K562 (cell line): ENCODE measurements around the gene FAM187B. TPM values are rescaled to one million over a fixed set of nuclear protein-coding genes. Genes with fewer than 3 reads are reported as not detected.

Experiments
- DEAF1 ChIP-seq: fragments of 450-650 bp; formaldehyde crosslinking; IDR thresholded peaks from 2 replicates; pipeline ENCODE4 v1.4.0; 2020; ENCODE audit warnings: mild to moderate bottlenecking, moderate library complexity
- E4F1 ChIP-seq: fragments of 250-450 bp; sonication (Bioruptor Pico); IDR thresholded peaks from 2 replicates; pipeline ENCODE4 v1.5.0; 2021; ENCODE audit warnings: mild to moderate bottlenecking, borderline replicate concordance
- ERF ChIP-seq: fragments of 450-650 bp; formaldehyde crosslinking; IDR thresholded peaks from 2 replicates; pipeline ENCODE4 v1.4.0; 2020; ENCODE audit warnings: mild to moderate bottlenecking, mixed read lengths
- KAT7 ChIP-seq: sonication (generic); formaldehyde crosslinking; IDR thresholded peaks from 2 replicates; pipeline ENCODE4 v1.8.0; 2022; ENCODE audit warnings: missing genetic modification reagents, mild to moderate bottlenecking, borderline replicate concordance
- MNT ChIP-seq, 2 experiments: fragments of 450-650 bp; conservative IDR thresholded peaks; 2 replicates each; pipeline ENCODE4 v1.6.1; 2017; ENCODE audit warnings: mild to moderate bottlenecking in 2 of 2, moderate library complexity in 2 of 2
- MTF1 ChIP-seq: fragments of 250-450 bp; sonication (Bioruptor Pico); IDR thresholded peaks from 2 replicates; pipeline ENCODE4 v1.9.0; 2021; ENCODE audit warnings: moderate library complexity, mild to moderate bottlenecking, inconsistent platforms, borderline replicate concordance
- MYNN ChIP-seq, 2 experiments: sonication (generic); formaldehyde crosslinking in 1 of 2; IDR thresholded peaks; 2 replicates each; pipeline versions ENCODE4 v1.5.0 to v1.6.1; 2016 to 2020; ENCODE audit warnings: antibody characterized with exemption in 1 of 2, missing genetic modification reagents in 1 of 2
- NFIC ChIP-seq: fragments of 450-650 bp; IDR thresholded peaks from 2 replicates; pipeline ENCODE4 v1.6.1; 2017; ENCODE audit warnings: mild to moderate bottlenecking, inconsistent platforms
- POLR2AphosphoS5 ChIP-seq: IDR thresholded peaks from 2 replicates; pipeline ENCODE4 v1.6.1; 2011; ENCODE audit warnings: mild to moderate bottlenecking, low read depth, low read length, moderate library complexity; ENCODE audit not compliant: control insufficient read depth, insufficient read depth
- POLR2H ChIP-seq: IDR thresholded peaks from 2 replicates; pipeline ENCODE4 v1.6.1; 2016; ENCODE audit warnings: missing genetic modification characterization, low read depth, mild to moderate bottlenecking, control low read depth, missing compliant biosample characterization, moderate library complexity
- TFAP4 ChIP-seq: sonication (generic); formaldehyde crosslinking; IDR thresholded peaks from 2 replicates; pipeline ENCODE4 v1.8.0; 2022; ENCODE audit warnings: missing genetic modification reagents, mild to moderate bottlenecking, moderate library complexity, borderline replicate concordance
- TRIM24 ChIP-seq, 2 experiments: fragments of 450-650 bp; IDR thresholded peaks; 2 replicates each; pipeline ENCODE4 v1.6.1; 2016
- USF1 ChIP-seq: sonication (generic); formaldehyde crosslinking; IDR thresholded peaks from 2 replicates; pipeline ENCODE4 v1.9.0; 2022; ENCODE audit warnings: mild to moderate bottlenecking, missing genetic modification reagents
- ZBED1 ChIP-seq: IDR thresholded peaks from 2 replicates; pipeline ENCODE4 v1.6.1; 2014
- ZBTB5 ChIP-seq: fragments of 450-650 bp; IDR thresholded peaks from 2 replicates; pipeline ENCODE4 v1.6.1; 2017; ENCODE audit warnings: antibody characterized with exemption
- ZC3H11A ChIP-seq: IDR thresholded peaks from 2 replicates; pipeline ENCODE4 v1.6.1; 2012; ENCODE audit warnings: low read depth, low read length, improper control_type of control experiment
- ZNF274 ChIP-seq: IDR thresholded peaks from 2 replicates; pipeline ENCODE4 v1.6.1; 2011; ENCODE audit warnings: low read depth, mild to moderate bottlenecking, low read length, moderate library complexity, borderline replicate concordance
- polyA plus RNA-seq, 8 experiments: library from polyadenylated mRNA; depleted of rRNA in 4 of 8; stranded (reverse) in 5 of 8; unstranded in 3 of 8; fragments of >200 nt; fragmentation: Nextera tagmentation in 2 of 8; fragmentation: Illumina TruSeq in 1 of 8; extraction: Ambion mirVana in 2 of 8; extraction: Trizol in 1 of 8; gene quantifications; 2 replicates each; pipeline versions ENCODE4 v1.2.1 to v1.2.3, GENCODE V29; 2011 to 2014; ENCODE audit warnings: inconsistent platforms in 1 of 8, missing spikeins in 1 of 8
- total RNA-seq, 7 experiments: library from RNA; depleted of rRNA in 6 of 7; stranded (reverse); fragments of >200 nt in 6 of 7; fragmentation: Illumina TruSeq in 2 of 7; extraction: Trizol in 2 of 7; gene quantifications; 2 replicates each; pipeline versions ENCODE4 v1.2.1 to v1.2.3, GENCODE V29; 2011 to 2021; ENCODE audit warnings: low replicate concordance in 1 of 7

FAM187B gene
- total and polyA plus RNA-seq, 9 of the 15 experiments (the other 6 are each of a cell fraction or from before 2014, with no cell fraction given): 0.04 to 0.09 TPM; not detected in 7

- TF ChIP-seq TRIM24 (IDR thresholded peaks at IDR 0.05) (peak; percentile 69 to 80; a peak in 3 of 4 replicates), ZBTB5 (no peak), ZBED1 (no peak), POLR2H (tag) (no peak), TFAP4 (CRISPR knock-in tag) (peak; percentile 67; the same call in 1 of the 2 replicates), USF1 (CRISPR knock-in tag) (0 out of 2 replicates have a peak, but pooled peaks have one; percentile 30), POLR2AphosphoS5 (no peak), MYNN (IDR thresholded peaks at IDR 0.05) (no peak), MYNN (CRISPR knock-in tag; IDR thresholded peaks at IDR 0.05) (no peak), KAT7 (CRISPR knock-in tag) (peak; percentile 14; the same call in 1 of the 2 replicates), ZNF274 (peak; percentile 51; the same call in 1 of the 2 replicates), MNT (conservative IDR thresholded peaks at IDR 0.05) (peak in 1 of 2 experiments; percentile 60; a peak in 1 of 4 replicates), MTF1 (CRISPR knock-in tag) (no peak), ERF (CRISPR knock-in tag) (no peak), DEAF1 (CRISPR knock-in tag) (0 out of 2 replicates have a peak, but pooled peaks have one; percentile 23), NFIC (peak; percentile 54), E4F1 (CRISPR knock-in tag) (no peak), ZC3H11A (0 out of 2 replicates have a peak, but pooled peaks have one; percentile 10)
Measured at GRCh38 chr19:35247526-35248309, 19.2 kb upstream of the FAM187B start (continued).
